Fibroblast of peridontal ligament (primary cell): ENCODE data around the gene C1QTNF8.

Experiments used
- DNase-seq: peaks from one replicate; pipeline ENCODE4 v3.0.0-alpha.2; 2010; ENCODE audit errors: extremely low read depth

C1QTNF8 gene

GRCh38 chr16:1077877-1078578, 18.0 kb downstream of the C1QTNF8 start:
- DNase-seq: no peak

DNA sequence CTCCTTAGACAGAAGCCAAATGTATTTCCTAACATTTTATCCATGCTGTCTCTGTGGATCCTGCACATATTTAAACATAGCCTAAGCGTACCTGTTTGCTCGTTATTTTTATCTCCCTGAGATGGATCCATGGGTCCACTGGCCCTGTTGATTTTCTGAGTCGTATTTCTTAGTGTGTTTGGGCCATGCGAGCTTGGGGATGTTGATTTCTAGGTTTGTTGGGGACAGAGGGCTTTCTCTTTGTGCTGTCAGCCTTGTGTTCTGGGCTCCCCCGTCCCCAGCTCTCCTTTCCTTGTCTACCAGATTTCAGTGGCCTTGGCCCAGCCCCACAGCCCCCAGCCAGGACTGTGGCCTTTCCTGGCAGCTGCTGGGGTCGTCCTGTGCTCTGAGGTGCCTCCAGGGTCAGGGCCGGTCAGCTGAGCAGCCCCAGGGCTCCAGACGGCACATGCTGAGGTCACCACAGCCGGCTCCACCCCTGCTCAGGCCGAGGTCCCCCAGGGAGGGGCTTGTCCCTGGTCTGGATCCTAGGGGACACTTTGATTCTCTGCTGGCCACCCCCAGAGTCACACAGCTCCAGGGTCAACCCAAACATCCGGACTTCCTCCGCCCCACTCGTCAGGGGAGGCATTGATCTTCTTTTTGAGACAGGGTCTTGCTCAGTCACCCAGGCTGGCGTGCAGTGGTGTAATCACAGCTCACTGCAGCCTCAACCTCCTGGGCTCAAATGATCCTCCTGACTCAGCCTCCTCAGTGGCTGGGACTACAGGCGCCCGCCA, 19.1 kb downstream of the C1QTNF8 start:
- no peak for DNase-seq

DNA sequence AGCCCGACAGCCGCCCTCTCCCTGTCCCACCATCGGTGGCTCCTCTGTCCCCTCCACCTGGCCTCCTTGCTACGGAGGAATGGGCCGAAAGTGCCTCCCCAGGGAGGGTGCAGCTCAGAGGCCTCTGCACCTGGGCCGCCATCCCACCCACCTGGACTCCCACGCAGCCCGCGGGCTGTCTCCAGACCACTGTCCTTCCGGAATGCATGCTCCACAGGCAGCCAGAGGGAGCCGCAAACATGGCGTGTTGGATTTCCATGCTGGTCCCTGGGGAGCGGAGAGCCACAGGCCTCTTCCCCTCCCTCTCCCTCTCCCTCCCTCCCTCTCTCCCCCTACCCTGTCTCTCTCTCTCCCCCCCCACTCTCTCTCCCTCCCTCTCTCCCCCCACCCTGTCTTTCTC, 20.5 kb downstream of the C1QTNF8 start:
- DNase-seq: no peak

DNA sequence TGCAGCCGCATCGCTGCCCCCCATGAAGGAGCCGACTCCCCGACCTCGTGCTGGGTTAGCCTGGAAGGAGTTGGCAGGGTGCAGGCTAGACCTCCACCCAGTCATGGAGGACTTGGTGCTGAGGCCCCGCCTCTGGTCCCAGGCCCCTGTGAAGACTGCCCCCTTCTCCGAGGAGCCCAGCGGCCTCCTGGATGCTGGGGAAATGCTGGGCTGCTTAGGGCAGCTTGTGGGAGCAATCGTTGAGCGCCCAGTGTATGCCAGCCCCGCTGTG, 21.7 kb downstream of the C1QTNF8 start:
- DNase-seq: no peak

GRCh38 chr16:1073566-1074378, 22.3 kb downstream of the C1QTNF8 start:
- DNase-seq: no peak

- DNase-seq: no peak
Measured at GRCh38 chr16:1073262-1073558, 22.8 kb downstream of the C1QTNF8 start.

- DNase-seq: no peak
Measured at GRCh38 chr16:1072526-1073261, 23.4 kb downstream of the C1QTNF8 start, which contains the start of gene SSTR5. SSTR5 (plus strand) TSS chr16:1072747; CDS start chr16:1078869, 6,122 bp downstream.

DNA sequence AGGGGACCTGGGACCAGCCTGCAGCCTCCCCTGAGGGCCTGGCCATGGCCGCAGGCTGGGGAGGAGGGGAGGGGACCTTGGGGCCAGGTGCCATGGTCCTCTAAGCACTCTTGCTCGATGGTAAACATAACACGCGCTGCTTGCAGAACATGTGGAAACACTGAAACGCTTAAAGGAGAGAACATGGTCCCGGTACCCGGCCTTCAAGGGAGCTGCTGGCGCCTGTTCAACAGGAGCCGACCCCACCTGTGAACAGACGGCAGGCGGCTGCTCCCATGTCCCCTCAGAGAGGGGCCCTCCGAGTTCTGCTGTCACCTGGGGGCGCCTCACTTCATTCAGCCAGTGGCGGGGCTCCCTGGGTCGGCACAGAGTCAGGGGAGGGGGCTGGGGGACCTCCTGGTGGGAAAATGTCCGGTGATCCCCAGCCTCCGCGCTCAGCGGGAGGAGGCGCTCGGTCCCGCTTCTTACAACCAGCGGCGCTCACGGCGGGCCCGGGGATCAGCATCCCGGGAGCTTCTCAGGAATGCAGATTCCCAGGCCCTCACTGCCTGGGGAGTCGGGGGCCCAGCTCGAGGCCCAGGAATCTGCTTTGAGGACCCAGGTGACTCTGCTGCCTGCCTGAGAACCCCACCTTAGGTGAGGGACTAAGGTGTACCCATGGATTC, 24.4 kb downstream of the C1QTNF8 start:
- DNase-seq: no peak

- DNase-seq: no peak
Measured at GRCh38 chr16:1070864-1071408, 25.1 kb downstream of the C1QTNF8 start.

- no peak for DNase-seq
Measured at GRCh38 chr16:1070084-1070863, 25.8 kb downstream of the C1QTNF8 start.

DNA sequence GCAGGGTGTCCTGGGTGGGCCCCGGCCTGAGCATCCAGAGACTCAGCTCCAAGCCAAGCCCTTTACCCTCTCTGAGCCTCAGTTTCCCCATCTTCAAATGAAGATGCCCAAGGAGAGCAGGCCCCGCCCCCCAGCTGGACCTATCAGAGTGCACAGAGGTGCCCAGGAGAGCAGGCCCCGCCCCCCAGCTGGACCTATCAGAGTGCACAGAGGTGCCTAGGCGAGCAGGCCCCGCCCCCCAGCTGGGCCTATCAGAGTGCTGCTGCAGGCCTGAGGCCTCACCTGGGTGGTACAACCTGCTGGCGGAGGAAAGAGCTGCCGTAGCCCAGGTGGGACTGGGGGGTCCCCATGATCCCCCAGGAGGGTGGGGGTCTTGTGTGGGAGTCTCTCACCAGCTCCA, 26.9 kb downstream of the C1QTNF8 start:
- no peak for DNase-seq

- no peak for DNase-seq
Measured at GRCh38 chr16:1068451-1068850, 27.6 kb downstream of the C1QTNF8 start.

- no peak for DNase-seq
Measured at GRCh38 chr16:1067629-1068028, 28.4 kb downstream of the C1QTNF8 start.

DNA sequence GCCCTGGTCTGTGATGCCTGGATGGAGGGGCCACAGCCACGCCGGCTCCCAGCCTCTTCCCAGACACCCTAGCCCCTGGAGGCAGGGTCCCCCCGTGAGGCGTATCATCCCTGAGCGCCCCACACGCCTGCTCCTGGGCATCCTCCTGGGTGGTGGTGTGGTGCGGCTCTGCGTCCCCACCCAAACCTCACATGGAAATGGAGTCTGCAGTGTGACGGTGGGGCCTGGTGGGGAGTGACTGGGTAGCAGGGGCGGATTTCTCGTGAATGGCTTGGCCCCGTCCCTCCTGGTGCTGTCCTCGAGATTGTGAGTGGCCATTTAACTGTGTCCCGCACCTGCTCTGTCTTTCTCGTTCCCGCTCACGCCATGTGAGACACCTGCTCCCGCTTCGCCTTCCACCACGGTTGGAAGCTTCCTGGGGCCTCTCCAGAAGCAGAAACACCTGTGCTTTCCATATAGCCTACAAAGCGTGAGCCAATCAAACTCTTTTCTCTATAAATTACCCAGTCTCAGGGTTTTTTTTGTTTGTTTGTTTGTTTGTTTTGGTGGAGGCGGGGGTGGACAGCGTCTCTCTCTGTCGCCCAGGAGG, 29.4 kb downstream of the C1QTNF8 start:
- no peak for DNase-seq

DNA sequence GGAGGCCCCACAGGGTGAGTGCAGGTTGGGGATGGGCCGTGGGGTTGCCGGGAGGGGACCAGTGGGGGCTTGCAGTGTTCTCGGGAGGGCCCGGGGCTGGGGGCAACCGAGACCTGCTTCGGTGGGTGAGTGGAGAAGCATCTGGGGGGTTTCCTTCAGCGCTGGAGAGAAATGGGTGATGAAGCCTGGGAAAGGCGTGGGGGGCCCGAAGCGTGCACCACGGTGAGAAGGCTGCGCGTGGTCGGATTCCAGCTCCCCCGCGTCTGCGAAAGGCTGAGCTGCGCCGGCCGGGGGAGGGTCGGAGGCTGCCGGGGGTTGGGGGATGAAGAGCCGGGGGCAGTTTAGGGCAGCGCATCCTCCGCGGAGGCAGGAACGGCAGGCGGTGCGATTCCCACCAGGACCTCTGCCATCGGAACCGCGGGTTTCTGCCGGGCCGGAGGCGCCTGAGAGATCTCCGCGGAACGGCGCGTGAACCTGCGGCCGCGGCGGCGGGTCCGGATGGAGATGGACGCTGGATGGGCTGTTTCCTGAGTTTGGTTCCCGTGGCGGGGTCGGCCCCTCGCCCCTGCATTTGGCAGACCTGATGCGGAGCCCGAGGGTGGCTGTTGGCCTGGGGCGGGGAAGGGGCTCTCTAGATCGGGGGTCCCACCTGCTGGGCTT, 30.4 kb downstream of the C1QTNF8 start:
- DNase-seq: no peak

GRCh38 chr16:1063728-1064127, 32.3 kb downstream of the C1QTNF8 start:
- no peak for DNase-seq

DNA sequence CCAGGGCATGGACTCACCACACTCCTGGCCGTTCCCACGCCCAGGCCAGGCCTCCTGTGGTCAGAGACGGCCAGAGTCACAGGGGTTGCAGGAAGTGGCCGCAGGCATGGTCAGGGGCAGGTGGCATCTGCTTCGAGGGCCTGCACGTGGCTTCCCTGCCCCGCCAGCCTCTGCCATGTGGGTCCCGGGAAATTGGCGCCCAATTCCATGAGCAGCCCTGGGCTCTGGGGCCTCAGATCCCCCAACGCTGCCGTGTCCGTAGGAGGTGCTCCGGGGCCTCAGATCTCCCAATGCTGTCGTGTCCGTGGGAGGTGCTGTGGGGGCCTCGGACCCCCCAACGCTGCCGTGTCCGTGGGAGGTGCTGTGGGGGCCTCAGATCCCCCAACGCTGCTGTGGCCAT, 33.1 kb downstream of the C1QTNF8 start:
- no peak for DNase-seq

- no peak for DNase-seq
Measured at GRCh38 chr16:1061769-1062505, 34.1 kb downstream of the C1QTNF8 start.
